Measurements from ENCODE around the gene WDFY3.

The WDFY3 gene

GRCh38 chr4:84870398-84871163, 95.9 kb downstream of the WDFY3 start:
- no peak overlapping the region for H3K9ac ChIP-seq (ENCODE audit: low read length in 5 of 5)
- no peaks in the 10 kb centered on the region for H3K27me3 ChIP-seq (ENCODE audit: control insufficient read depth in 5 of 5, insufficient read depth in 4 of 5, low read length in 5 of 5)
- no peaks in the 10 kb centered on the region for H3K4me1 ChIP-seq (ENCODE audit: control insufficient read depth in 5 of 5, insufficient read depth in 5 of 5, low read length in 5 of 5)
- no peaks in the 10 kb centered on the region for H3K9me3 ChIP-seq (ENCODE audit: control insufficient read depth in 5 of 5, low read length in 5 of 5)
- H3K4me3 ChIP-seq (ENCODE audit: low read depth in 1 of 5, low read length in 5 of 5): no peak overlapping the region
- peaks cover 0 to 3% (median 0%) of the 10 kb centered on the region in 5 donors for H3K36me3 ChIP-seq (ENCODE audit: control insufficient read depth in 5 of 5, insufficient read depth in 5 of 5, low read length in 5 of 5)
- H3K27ac ChIP-seq (ENCODE audit: low read depth, low read length): no peak overlapping the region

GRCh38 chr4:84866295-84866694, 100.2 kb downstream of the WDFY3 start:
- H3K4me3 ChIP-seq (ENCODE audit: low read depth in 1 of 5, low read length in 5 of 5): no peak overlapping the region
- no peaks in the 10 kb centered on the region for H3K9me3 ChIP-seq (ENCODE audit: control insufficient read depth in 5 of 5, low read length in 5 of 5)
- H3K36me3 ChIP-seq (ENCODE audit: control insufficient read depth in 5 of 5, insufficient read depth in 5 of 5, low read length in 5 of 5): no peaks in the 10 kb centered on the region
- no peak overlapping the region for H3K27ac ChIP-seq (ENCODE audit: low read depth, low read length)
- H3K27me3 ChIP-seq (ENCODE audit: control insufficient read depth in 5 of 5, insufficient read depth in 4 of 5, low read length in 5 of 5): no peaks in the 10 kb centered on the region
- no peaks in the 10 kb centered on the region for H3K4me1 ChIP-seq (ENCODE audit: control insufficient read depth in 5 of 5, insufficient read depth in 5 of 5, low read length in 5 of 5)
- H3K9ac ChIP-seq (ENCODE audit: low read length in 5 of 5): no peak overlapping the region

- Histone ChIP-seq H3K27ac (ENCODE audit: low read depth, low read length) (no peak overlapping the region), H3K9ac (ENCODE audit: low read length in 5 of 5) (no peak overlapping the region), H3K4me1 (ENCODE audit: control insufficient read depth in 5 of 5, insufficient read depth in 5 of 5, low read length in 5 of 5) (no peaks in the 10 kb centered on the region), H3K36me3 (ENCODE audit: control insufficient read depth in 5 of 5, insufficient read depth in 5 of 5, low read length in 5 of 5) (no peaks in the 10 kb centered on the region), H3K4me3 (ENCODE audit: low read depth in 1 of 5, low read length in 5 of 5) (no peak overlapping the region), H3K27me3 (ENCODE audit: control insufficient read depth in 5 of 5, insufficient read depth in 4 of 5, low read length in 5 of 5) (no peaks in the 10 kb centered on the region), H3K9me3 (ENCODE audit: control insufficient read depth in 5 of 5, low read length in 5 of 5) (no peaks in the 10 kb centered on the region)
Observed at GRCh38 chr4:84865600-84865999, 100.9 kb downstream of the WDFY3 start.

- no peak overlapping the region for H3K9ac ChIP-seq (ENCODE audit: low read length in 5 of 5)
- H3K9me3 ChIP-seq (ENCODE audit: control insufficient read depth in 5 of 5, low read length in 5 of 5): no peaks in the 10 kb centered on the region
- H3K27ac ChIP-seq (ENCODE audit: low read depth, low read length): no peak overlapping the region
- peaks cover 9 to 20% (median 13%) of the 10 kb centered on the region in 5 donors for H3K36me3 ChIP-seq (ENCODE audit: control insufficient read depth in 5 of 5, insufficient read depth in 5 of 5, low read length in 5 of 5)
- no peaks in the 10 kb centered on the region for H3K27me3 ChIP-seq (ENCODE audit: control insufficient read depth in 5 of 5, insufficient read depth in 4 of 5, low read length in 5 of 5)
- H3K4me1 ChIP-seq (ENCODE audit: control insufficient read depth in 5 of 5, insufficient read depth in 5 of 5, low read length in 5 of 5): no peaks in the 10 kb centered on the region
- H3K4me3 ChIP-seq (ENCODE audit: low read depth in 1 of 5, low read length in 5 of 5): no peak overlapping the region
Observed at GRCh38 chr4:84862064-84862463, 104.4 kb downstream of the WDFY3 start.

GRCh38 chr4:84857296-84857695, 109.2 kb downstream of the WDFY3 start:
- H3K4me1 ChIP-seq (ENCODE audit: control insufficient read depth in 5 of 5, insufficient read depth in 5 of 5, low read length in 5 of 5): peaks cover 0 to 4% (median 0%) of the 10 kb centered on the region in 5 donors
- peaks cover 9 to 20% (median 13%) of the 10 kb centered on the region in 5 donors for H3K36me3 ChIP-seq (ENCODE audit: control insufficient read depth in 5 of 5, insufficient read depth in 5 of 5, low read length in 5 of 5)
- H3K4me3 ChIP-seq (ENCODE audit: low read depth in 1 of 5, low read length in 5 of 5): no peak overlapping the region
- no peaks in the 10 kb centered on the region for H3K27me3 ChIP-seq (ENCODE audit: control insufficient read depth in 5 of 5, insufficient read depth in 4 of 5, low read length in 5 of 5)
- H3K9me3 ChIP-seq (ENCODE audit: control insufficient read depth in 5 of 5, low read length in 5 of 5): no peaks in the 10 kb centered on the region
- no peak overlapping the region for H3K27ac ChIP-seq (ENCODE audit: low read depth, low read length)
- H3K9ac ChIP-seq (ENCODE audit: low read length in 5 of 5): no peak overlapping the region

GRCh38 chr4:84856468-84857049, 109.9 kb downstream of the WDFY3 start:
- Histone ChIP-seq H3K27ac (ENCODE audit: low read depth, low read length) (no peak overlapping the region), H3K4me1 (ENCODE audit: control insufficient read depth in 5 of 5, insufficient read depth in 5 of 5, low read length in 5 of 5) (peaks cover 0 to 4% (median 0%) of the 10 kb centered on the region in 5 donors), H3K9me3 (ENCODE audit: control insufficient read depth in 5 of 5, low read length in 5 of 5) (no peaks in the 10 kb centered on the region), H3K27me3 (ENCODE audit: control insufficient read depth in 5 of 5, insufficient read depth in 4 of 5, low read length in 5 of 5) (no peaks in the 10 kb centered on the region), H3K9ac (ENCODE audit: low read length in 5 of 5) (no peak overlapping the region), H3K36me3 (ENCODE audit: control insufficient read depth in 5 of 5, insufficient read depth in 5 of 5, low read length in 5 of 5) (peaks cover 9 to 20% (median 13%) of the 10 kb centered on the region in 5 donors), H3K4me3 (ENCODE audit: low read depth in 1 of 5, low read length in 5 of 5) (no peak overlapping the region)

- no peaks in the 10 kb centered on the region for H3K9me3 ChIP-seq (ENCODE audit: control insufficient read depth in 5 of 5, low read length in 5 of 5)
- peaks cover 9 to 20% (median 13%) of the 10 kb centered on the region in 5 donors for H3K36me3 ChIP-seq (ENCODE audit: control insufficient read depth in 5 of 5, insufficient read depth in 5 of 5, low read length in 5 of 5)
- H3K4me3 ChIP-seq (ENCODE audit: low read depth in 1 of 5, low read length in 5 of 5): no peak overlapping the region
- H3K27ac ChIP-seq (ENCODE audit: low read depth, low read length): no peak overlapping the region
- peaks cover 0 to 4% (median 0%) of the 10 kb centered on the region in 5 donors for H3K4me1 ChIP-seq (ENCODE audit: control insufficient read depth in 5 of 5, insufficient read depth in 5 of 5, low read length in 5 of 5)
- H3K27me3 ChIP-seq (ENCODE audit: control insufficient read depth in 5 of 5, insufficient read depth in 4 of 5, low read length in 5 of 5): no peaks in the 10 kb centered on the region
- H3K9ac ChIP-seq (ENCODE audit: low read length in 5 of 5): no peak overlapping the region
Observed at GRCh38 chr4:84855774-84856173, 110.7 kb downstream of the WDFY3 start.

- Histone ChIP-seq H3K4me3 (ENCODE audit: low read depth in 1 of 5, low read length in 5 of 5) (no peak overlapping the region), H3K4me1 (ENCODE audit: control insufficient read depth in 5 of 5, insufficient read depth in 5 of 5, low read length in 5 of 5) (peaks cover 0 to 10% (median 2%) of the 10 kb centered on the region in 5 donors), H3K9ac (ENCODE audit: low read length in 5 of 5) (no peak overlapping the region), H3K9me3 (ENCODE audit: control insufficient read depth in 5 of 5, low read length in 5 of 5) (no peaks in the 10 kb centered on the region), H3K27me3 (ENCODE audit: control insufficient read depth in 5 of 5, insufficient read depth in 4 of 5, low read length in 5 of 5) (no peaks in the 10 kb centered on the region), H3K36me3 (ENCODE audit: control insufficient read depth in 5 of 5, insufficient read depth in 5 of 5, low read length in 5 of 5) (peaks cover 10 to 15% (median 14%) of the 10 kb centered on the region in 5 donors), H3K27ac (ENCODE audit: low read depth, low read length) (no peak overlapping the region)
Observed at GRCh38 chr4:84852081-84852480, 114.4 kb downstream of the WDFY3 start.

GRCh38 chr4:84849051-84849640, 117.3 kb downstream of the WDFY3 start:
- peaks cover 0 to 9% (median 2%) of the 10 kb centered on the region in 5 donors for H3K4me1 ChIP-seq (ENCODE audit: control insufficient read depth in 5 of 5, insufficient read depth in 5 of 5, low read length in 5 of 5)
- no peaks in the 10 kb centered on the region for H3K27me3 ChIP-seq (ENCODE audit: control insufficient read depth in 5 of 5, insufficient read depth in 4 of 5, low read length in 5 of 5)
- no peaks in the 10 kb centered on the region for H3K9me3 ChIP-seq (ENCODE audit: control insufficient read depth in 5 of 5, low read length in 5 of 5)
- H3K9ac ChIP-seq (ENCODE audit: low read length in 5 of 5): no peak overlapping the region
- H3K27ac ChIP-seq (ENCODE audit: low read depth, low read length): no peak overlapping the region
- H3K36me3 ChIP-seq (ENCODE audit: control insufficient read depth in 5 of 5, insufficient read depth in 5 of 5, low read length in 5 of 5): peaks cover 10 to 33% (median 17%) of the 10 kb centered on the region in 5 donors
- H3K4me3 ChIP-seq (ENCODE audit: low read depth in 1 of 5, low read length in 5 of 5): no peak overlapping the region

GRCh38 chr4:84848432-84848831, 118.1 kb downstream of the WDFY3 start:
- no peaks in the 10 kb centered on the region for H3K9me3 ChIP-seq (ENCODE audit: control insufficient read depth in 5 of 5, low read length in 5 of 5)
- H3K4me3 ChIP-seq (ENCODE audit: low read depth in 1 of 5, low read length in 5 of 5): no peak overlapping the region
- H3K4me1 ChIP-seq (ENCODE audit: control insufficient read depth in 5 of 5, insufficient read depth in 5 of 5, low read length in 5 of 5): peaks cover 0 to 9% (median 2%) of the 10 kb centered on the region in 5 donors
- no peak overlapping the region for H3K9ac ChIP-seq (ENCODE audit: low read length in 5 of 5)
- H3K27ac ChIP-seq (ENCODE audit: low read depth, low read length): peak overlapping the region; percentile 38
- H3K27me3 ChIP-seq (ENCODE audit: control insufficient read depth in 5 of 5, insufficient read depth in 4 of 5, low read length in 5 of 5): no peaks in the 10 kb centered on the region
- peaks cover 13 to 33% (median 17%) of the 10 kb centered on the region in 5 donors for H3K36me3 ChIP-seq (ENCODE audit: control insufficient read depth in 5 of 5, insufficient read depth in 5 of 5, low read length in 5 of 5)

Data from subcutaneous abdominal adipose tissue (tissue), 5 donors.